GM21423 (cell line): ENCODE results near the gene FHAD1.
"Not testable (repeated sequence)": the region's sequence is repeated elsewhere in the genome, so short reads cannot be mapped to it uniquely, and the experiment has no call there.

Source experiments
- ATAC-seq: cut with Tn5 transposase; IDR thresholded peaks from one replicate; pipeline ENCODE4 v1.9.1; 2021; ENCODE audit warnings: mild to moderate bottlenecking, moderate library complexity; ENCODE audit not compliant: unreplicated experiment

The FHAD1 gene

DNA sequence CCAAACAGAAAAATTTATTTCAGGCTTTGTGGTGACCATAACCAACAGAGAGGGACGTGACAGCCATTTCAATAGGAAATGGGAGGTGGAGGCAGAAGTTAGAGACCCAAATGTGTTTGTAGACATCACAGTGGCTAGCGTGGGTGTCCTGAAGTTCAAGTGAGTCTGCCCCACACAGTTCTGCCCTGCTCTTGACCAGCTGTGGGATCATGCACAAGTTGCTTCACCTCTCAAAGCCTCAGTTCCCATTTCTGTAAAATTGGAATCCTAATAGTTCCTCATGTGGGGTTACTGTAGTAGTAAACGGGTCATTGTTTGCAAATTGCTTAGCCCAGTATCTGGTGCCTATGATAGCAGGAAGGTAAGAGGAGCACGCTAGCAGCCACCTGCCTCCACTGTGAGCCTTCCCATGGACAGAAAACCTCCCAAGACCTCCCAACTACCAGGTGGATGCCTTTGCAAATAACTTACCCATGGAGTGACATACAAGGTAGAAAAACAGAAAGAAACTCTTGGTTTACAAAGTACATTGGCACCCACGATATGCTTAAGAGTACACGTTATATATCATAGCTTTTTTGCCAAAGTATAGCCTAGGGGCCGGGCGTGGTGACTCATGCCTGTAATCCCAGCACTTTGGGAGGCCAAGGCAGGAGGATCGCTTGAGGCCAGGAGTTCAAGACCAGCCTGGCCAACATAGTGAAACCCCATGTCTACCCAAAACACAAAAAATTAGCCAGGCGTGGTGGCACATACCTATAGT lies 29.1 kb downstream of the FHAD1 start:
- ATAC-seq, result no peak

DNA sequence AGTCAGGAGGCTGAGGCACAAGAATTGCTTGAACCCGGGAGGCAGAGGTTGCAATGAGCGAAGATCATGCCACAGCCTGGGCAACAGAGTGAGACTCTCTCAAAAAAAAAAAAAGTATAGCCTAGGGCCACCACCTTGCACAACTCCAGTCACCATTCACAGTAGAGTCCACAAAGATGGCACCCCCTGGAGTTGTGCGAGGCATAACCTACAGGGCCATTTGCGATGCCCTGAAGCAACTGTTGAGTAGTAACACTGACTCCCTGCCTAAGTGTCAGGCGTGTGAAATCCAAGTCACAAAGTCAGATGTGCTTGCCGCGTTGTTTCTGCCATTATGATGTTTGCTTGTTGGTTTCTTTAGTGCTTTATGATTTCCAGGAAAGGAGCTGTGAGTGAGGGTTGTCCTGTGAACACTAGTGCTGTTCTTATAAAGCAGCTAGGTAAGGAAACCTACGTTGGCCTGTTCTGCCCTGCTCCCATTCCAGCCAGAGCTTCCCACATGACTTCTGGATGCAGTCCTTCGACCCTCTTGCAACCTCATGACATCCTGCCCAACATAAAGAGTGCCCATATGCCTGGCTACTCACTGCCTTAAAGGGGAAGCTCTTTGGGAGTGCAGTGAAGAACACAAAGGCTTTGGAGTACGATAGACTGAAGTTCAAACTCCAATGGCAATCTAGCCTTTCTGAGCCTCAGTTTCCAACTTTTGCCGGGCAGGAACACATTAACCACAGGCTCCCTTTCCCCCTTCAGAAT lies 29.8 kb downstream of the FHAD1 start:
- no peak for ATAC-seq

DNA sequence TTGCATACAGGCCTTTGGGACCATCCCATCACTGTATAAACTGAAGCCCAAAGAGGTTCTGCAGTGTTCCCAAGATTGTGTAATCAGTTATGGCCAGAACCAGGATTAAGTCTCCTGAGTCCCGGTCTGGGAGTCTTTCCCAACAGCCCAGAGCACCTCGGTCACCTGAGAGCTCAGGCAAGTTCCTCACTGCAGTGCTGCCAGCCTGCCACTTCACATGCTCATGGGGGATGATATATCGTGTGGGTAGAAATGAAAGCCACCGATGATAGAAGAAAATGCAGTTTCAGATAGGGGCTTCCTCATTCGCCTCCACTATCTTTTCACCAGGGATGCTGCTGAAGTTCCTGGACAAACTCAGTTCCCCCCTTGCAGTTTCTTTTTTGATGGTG lies 30.4 kb downstream of the FHAD1 start:
- no peak for ATAC-seq

- ATAC-seq, result no peak
Observed at GRCh38 chr1:15277933-15278332, 30.9 kb downstream of the FHAD1 start.

DNA sequence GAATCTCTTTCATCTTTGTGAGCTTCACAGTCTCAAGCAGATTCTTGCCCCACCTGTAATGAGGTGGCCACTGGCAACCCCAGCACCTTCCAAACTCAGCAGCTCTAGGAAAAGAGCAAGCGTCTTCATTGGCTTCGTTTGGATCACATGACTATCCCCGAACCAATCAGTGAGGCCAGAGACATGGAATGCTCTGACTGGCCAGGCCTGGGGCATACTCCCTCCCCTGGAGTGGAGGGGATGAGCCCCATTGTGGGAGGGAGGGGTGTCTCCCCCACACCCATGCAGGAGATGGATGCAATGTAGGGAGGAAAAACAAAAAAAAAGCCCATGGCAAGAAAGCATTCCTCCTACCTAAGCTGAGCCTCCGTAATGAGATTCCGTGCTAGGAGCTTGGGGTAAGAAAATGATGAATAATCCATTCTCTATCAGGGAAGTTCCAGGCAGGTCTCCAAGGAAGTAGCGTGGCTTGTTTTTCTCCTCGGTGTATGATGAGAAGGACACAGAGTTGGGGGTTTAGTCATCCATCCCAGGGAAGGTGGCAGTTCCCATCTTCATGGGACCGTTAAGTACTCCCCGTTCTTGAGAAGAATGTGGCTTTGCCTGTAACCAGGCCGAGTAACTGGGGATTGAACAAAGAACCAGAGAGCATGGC lies 32.7 kb downstream of the FHAD1 start:
- ATAC-seq, result no peak

DNA sequence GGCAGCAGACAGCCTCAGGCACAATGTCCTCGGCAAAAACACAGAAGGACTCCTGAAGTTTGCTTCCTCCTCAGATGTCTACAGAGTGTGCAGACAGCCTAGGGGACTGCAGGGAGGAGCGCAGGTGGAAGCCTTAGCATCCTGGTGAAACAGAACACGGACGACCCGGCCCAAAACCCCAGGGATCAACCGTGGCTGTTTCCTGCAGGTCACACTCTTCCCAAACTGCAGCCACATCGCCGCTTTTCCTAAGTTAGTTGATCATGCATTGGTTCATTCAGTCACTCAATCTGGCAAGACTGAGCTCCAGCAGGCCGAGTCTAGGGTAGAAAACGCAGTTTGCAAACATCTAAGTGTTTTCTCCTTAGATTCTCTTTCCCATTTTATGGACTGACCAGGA lies 33.4 kb downstream of the FHAD1 start:
- ATAC-seq, result no peak

- ATAC-seq, result no peak
Observed at GRCh38 chr1:15282038-15282437, 35.0 kb downstream of the FHAD1 start.

DNA sequence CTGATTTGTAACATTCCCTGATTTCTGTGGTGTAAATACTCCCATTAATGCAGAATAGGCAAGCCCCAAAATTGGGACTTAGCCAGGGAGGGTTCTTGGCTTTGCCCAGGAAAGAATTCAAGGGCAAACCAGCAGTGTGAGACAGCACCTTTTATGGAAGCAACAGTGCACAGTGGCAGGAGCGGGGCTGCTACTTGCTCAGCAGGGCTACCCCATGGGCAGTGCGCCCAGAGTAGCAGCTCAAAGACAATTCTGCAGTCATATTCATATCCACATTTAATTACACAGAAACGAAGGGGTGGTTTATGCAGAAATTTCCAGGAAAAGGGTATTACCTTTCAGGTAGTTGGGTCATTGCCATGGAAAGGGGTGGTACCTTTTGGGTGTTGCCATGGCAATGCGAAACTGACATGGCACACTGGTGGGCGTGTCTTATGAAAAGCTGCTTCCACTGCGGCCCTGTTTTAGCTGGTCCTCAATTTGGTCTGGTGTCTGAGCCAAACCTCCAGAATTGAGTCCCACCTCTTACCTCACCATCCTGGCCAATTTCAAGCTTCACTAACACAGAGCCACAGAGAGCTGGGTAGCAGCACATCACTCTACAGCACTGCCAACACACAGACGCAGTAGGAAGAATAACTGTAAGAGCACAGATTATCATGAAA lies 35.9 kb downstream of the FHAD1 start:
- ATAC-seq, result no peak

DNA sequence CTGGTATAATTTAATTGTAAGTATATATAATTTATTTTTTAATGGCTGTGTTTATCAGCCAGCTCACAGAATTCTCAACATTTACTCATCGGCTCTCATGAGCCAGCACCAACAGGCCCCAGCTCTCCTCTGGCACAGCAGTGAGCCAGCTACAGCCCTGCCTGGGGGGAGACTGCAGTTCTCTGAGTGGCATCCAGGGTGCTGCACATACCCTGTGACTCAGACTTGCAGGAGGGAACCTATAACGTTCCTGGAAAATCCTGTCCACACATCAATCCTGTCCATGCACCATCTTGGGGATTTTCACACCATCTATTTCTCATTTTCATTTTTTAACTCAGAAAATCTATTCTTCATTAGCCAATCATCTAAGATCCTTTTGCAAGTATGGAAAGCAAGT lies 36.5 kb downstream of the FHAD1 start:
- no peak for ATAC-seq

- no peak for ATAC-seq
Observed at GRCh38 chr1:15286452-15286851, 39.4 kb downstream of the FHAD1 start.

GRCh38 chr1:15287035-15287979 lies 40.3 kb downstream of the FHAD1 start:
- ATAC-seq, result no peak

DNA sequence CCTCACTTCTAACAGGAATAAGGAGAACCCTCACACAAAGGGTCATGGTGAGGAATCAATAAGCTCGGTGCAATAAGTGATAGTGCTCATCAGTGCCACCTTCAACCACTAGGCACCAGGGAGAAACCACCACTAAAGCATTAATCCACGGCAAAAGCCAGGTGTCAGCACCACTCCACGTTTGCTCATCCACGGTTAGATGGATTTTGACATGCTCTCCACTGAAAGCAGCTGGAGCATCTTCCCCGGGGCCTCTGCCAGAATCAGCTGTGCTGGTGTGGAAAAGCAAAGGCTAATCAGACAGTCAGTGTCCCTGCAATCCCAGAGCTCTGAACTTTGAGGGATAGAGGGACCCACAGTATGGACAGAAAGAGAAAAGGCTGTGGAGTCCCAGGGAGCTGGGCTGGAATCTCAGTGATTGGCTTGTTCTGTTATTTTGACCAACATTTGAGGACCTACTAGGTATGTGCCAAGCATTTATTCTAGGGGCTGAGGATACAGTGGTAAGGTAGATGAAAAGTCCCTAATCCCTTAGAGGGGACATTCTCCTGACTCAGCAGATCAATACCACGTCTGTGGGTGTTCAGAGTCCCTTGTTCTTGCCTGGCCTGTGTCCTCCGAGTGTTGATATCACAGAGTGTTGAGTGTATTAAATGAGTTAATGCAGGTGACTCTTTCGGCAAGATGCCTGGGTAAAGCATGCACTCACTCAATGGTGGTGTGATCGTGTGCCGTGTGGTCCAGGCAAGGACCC lies 41.3 kb downstream of the FHAD1 start:
- no peak for ATAC-seq

DNA sequence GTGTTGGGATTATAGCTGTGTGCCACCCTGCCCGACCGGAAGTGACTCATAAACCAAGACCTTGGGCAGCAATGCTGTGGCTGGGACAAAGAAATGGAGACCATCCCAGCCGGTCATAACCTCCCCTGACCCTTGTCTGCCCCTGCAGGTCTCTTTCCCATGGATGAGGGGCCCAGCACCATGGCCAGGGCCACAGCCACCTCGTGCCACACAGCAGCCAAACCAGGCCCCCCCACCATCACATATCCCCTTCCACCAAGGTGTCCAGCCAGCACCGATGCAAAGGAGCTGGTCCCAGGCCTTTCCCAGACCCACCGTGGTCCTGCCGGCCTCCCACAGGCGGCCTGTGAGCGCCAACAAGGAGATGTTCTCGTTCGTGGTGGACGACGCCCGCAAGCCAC lies 42.2 kb downstream of the FHAD1 start:
- no peak for ATAC-seq

- ATAC-seq, result no peak
Observed at GRCh38 chr1:15290382-15290781, 43.4 kb downstream of the FHAD1 start.

DNA sequence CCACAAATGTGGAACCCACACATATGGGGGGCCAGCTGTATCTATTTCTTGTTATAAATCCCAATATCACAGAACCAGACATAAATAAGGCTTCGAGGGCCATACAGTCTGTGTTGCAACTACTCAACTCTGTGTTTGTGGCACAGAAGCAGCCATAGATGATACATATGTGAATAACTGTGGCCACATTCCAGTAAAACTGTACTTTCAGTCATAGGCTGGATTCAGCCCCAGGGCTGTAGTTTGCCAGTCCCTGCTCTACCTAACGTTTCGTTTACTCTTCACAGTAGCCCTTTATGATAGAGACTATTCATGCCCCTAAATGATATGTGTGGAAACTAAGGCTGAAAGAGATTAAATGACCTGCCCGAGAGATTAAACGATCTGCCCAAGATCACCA lies 48.7 kb downstream of the FHAD1 start:
- no peak for ATAC-seq

DNA sequence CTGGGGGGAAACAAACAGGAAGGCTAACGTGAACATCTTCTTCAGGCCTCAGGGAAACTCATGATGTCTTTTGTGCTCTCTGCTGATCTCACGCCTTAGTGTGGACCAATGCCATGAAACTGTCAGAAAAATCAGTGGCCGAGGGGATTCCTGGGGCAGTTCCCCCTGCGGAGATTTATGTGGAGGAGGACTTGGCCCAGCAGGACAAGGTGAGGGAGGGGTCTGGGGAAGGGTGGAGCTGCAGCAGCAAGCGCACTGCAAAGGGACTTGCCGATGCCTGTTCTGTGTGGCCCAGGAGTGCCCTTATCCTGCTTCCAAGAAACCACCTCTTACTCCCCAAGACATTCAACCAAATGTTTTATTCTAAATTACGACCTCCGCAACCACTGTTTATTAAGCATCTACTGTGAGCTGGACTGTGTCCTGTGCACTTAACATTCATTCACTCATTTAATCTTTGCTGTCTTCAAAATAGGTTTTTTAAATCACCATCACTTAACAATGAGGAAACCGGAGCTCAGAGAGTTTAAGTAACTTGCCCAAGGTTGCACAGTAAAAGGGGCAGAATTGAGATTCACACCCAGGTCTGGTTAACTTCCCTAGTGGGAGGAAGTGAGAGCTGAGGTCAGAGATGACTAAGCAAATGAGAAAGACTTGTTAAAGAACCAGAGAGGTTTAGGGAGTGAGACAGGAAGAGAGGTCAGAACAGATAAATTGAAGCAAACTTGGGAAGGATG lies 49.7 kb downstream of the FHAD1 start:
- ATAC-seq, result no peak

GRCh38 chr1:15297975-15298374 lies 51.0 kb downstream of the FHAD1 start:
- not testable (repeated sequence) for ATAC-seq

DNA sequence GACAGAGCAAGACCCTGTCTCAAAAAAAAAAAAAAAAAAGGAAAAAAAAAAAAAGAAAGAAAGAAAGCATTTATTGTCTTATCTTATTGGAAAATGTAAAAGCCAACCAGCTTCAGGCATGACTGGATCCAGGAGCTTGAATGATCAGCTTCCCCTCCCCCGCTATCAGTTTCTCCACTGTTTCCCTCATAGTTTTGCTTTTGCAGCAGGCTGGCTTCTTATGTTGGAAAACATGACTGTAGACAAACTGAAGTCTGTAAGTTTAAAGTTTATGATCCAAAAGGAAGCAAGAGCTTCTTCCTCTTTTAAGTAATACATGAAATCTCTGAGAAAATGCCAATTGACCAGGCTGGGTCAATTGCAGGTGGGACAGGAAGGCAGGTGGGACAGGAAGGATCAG lies 52.2 kb downstream of the FHAD1 start:
- no peak for ATAC-seq

- ATAC-seq, result no peak
Observed at GRCh38 chr1:15299806-15300205, 52.8 kb downstream of the FHAD1 start.
